Activated CD8-positive, alpha-beta memory T cell treated with anti-CD3 and anti-CD28 coated beads, Interleukin-2, amount 50 U/mL, for 48 hours (primary cell): ENCODE results near the gene OMA1.
"Not testable (repeated sequence)": the region's sequence is repeated elsewhere in the genome, so short reads cannot be mapped to it uniquely, and the experiment has no call there.

Source experiments
- DNase-seq: peaks from one replicate; pipeline ENCODE4 v3.0.0-alpha.2; 2020

The OMA1 gene

GRCh38 chr1:58546520-58547308 is at the start of gene OMA1:
Gene OMA1, minus strand, starts transcription at chr1:58546726. Its CDS starts 7,432 bp downstream, at chr1:58539294.
- peak; percentile 98 for DNase-seq

- no peak for DNase-seq
Observed at GRCh38 chr1:58594546-58594945, 48.0 kb upstream of the OMA1 start.

- DNase-seq = no peak
Observed at GRCh38 chr1:58592522-58593134, 46.1 kb upstream of the OMA1 start.

- DNase-seq = no peak
Observed at GRCh38 chr1:58591806-58592205, 45.3 kb upstream of the OMA1 start.

- no peak for DNase-seq
Observed at GRCh38 chr1:58590019-58590418, 43.5 kb upstream of the OMA1 start.

DNA sequence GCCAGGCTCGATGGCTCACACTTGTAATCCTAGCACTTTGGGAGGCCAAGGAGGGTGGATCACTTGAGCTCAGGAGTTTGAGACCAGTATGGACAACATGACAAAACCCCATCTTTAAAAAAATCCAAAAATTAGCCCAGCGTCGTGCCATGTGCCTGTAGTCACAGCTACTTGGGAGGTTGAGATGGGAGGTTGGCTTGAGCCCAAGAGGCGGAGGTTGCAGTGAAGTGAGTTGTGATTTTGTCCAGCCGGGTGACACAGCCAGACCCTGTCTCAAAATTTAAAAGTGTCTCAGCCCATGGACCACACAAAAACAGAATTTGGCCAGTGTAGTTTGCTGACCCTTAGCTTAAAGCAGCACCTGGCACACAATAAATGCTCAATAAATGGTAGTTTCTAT is 41.9 kb upstream of the OMA1 start:
- DNase-seq = no peak

GRCh38 chr1:58587667-58588066 is 41.1 kb upstream of the OMA1 start:
- no peak for DNase-seq

GRCh38 chr1:58586271-58586670 is 39.7 kb upstream of the OMA1 start:
- no peak for DNase-seq

GRCh38 chr1:58585581-58586151 is 39.1 kb upstream of the OMA1 start:
- DNase-seq = no peak

DNA sequence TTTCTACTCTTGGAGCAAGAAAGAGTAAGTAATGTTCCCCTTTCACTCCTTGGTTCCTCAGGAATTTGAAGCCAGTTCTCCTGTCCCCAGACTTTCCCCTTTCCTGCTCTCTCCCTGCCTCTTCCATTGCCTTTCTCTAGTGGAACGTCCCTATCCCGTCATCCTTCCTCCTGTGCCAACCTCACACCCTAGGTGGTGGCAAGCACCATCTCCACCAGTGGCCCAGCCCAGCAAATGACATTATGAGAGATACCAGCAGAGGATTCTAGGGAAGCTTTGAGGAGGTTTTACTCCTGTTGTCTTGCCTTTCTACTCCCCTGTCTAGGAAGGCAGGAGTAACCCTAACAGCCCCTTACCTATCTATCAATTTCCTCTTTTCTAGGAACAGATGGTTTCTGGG is 38.6 kb upstream of the OMA1 start:
- DNase-seq = no peak

DNA sequence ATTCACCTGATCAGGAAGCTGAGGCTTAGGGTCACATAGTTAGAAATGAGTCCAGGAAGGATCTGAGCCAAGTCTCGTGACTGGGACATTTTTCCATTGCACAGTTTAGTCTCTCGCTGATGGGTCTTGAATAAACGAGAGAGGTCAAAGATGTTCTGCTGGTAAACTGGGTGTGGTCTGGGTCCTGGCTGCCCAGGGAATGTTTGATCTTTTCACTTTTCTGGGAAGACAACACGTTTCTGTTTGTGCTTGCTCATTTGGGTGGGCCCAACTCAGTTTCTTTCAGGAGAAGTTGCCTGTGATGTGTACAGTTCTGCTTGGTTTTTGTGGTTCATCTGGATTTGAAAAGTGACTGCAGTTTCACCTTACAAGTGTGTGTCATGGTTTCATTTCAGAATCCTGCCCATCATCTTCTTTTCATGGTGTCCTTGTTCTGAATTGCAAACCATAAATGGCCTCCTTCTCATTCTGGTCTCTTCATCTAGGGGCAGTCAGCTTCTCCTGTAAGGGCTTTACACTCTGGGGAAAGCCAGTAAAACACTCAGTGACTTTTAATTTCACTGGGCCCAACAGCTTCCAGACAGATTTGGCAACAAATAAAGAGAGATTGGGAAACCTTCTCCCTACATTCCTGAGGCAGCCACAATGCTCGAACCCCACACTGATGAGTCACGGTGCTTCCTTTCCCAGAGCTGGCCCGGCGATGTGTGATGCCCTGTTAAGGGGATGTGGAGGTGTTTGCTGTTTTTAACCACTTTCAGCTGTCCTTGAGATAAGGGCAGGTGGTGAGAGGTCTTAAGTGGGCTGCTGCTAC is 37.8 kb upstream of the OMA1 start:
- DNase-seq = no peak

GRCh38 chr1:58583496-58583895 is 37.0 kb upstream of the OMA1 start:
- no peak for DNase-seq

DNA sequence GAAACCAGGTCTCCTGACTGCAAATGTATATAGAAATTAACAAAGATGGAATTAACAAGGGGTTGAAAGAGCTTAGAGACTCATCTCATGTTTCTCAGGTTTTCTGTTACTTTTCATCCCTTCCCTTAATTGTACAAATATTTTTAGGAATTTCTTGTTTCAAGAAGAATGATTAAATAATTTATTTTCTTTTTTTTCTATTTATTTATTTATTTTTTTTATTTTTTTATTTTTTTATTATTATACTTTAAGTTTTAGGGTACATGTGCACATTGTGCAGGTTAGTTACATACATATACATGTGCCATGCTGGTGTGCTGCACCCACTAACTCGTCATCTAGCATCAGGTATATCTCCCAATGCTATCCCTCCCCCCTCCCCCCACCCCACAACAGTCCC is 35.6 kb upstream of the OMA1 start:
- DNase-seq = not testable (repeated sequence)

DNA sequence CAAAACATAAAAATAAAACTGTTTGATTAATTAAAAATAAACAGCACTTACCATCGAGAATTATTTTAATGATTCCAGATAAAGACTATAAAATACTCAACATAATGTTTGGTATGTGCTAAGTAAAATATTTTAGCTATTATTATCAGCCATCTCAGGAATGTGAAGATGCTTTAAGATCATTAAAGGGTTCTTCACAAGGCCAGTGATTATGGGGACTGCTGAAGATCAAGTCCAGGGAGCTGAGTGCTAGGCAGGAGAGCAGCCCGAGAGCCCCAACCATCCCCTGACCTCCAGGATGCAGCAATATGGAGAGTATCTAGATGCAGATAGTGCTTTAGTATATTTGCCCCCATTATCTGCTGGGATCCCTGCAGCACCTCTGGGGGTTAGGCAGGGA is 35.1 kb upstream of the OMA1 start:
- no peak for DNase-seq

DNA sequence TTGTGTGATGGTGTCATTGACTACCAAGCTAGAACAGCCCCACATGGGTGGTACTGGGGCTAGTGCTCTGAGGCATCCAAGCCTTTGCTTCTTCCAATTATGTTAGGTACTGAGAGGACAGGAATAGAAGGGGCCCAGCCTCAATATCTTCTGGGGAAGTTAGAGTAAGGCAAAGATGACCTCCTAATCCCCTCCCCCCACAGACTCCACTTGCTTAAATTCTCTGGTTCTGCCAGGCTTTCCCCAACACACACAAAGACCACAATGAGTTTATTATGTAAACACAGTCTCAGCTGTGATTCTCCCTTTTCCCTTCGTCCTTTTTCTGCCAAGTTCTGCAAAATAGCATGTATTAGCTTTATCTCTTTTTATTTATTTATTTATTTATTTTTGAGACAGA is 33.7 kb upstream of the OMA1 start:
- DNase-seq = no peak

DNA sequence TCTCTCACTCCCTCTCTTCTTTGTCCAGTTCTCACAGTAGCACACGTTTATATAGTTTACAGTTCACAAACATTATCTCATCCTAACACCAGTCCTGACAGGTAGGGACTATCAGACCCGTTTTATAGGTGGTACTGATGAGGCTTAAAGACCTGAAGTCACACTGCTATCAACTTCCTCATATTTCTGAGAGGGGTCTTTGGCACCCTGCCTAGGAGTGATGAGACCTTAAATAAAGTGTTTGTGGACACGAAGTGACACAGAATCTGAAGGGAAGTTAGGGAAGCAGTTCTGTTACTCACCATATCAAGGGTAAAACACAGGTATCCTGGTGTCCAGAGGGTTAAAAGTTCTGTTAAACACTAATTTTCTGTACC is 31.1 kb upstream of the OMA1 start:
- DNase-seq = no peak

DNA sequence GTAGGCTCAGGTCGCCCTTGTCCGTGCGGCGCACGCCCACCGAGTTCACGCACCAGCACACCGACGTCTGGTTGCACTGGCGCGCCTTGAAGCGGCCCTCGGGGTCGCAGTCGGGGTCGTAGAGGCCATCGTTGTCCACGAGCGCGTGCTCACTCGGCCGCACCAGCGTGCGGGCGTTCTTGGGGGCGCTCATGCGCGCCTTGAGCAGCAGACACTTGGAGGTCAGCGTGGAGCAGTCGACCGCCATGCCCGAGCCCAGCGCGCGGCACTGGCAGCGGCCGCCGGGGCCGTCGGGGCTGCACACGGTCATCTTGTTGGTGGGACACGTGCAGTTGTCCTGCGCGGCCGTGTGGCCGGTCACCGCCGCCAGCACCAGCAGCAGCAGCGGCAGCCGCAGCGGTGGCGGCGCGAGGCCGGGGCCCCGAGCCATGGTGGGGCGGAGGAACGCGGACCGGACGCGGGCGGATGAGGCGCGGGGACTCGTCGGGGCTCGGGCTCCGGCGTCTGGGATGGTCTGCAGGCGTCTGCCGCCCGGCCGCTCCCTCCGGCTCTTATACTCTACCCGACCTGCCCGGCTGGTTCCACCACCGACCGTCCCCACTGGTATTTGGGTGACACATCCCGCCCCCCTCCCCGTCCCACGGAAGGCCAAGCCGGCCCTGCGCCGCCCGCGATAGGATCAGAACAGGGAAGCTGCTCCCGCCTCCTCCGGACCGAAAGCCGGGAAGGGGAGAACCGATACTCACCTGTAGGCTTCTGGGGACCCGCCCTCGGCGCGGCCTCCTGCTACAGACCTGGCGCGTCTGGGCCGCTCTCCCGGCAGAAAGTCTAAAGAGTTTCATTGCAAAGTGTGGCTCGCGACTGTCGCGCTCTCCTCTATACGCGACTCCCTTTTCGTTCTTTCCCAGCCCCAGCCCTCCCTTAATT is 30.5 kb upstream of the OMA1 start, which contains the start of gene TACSTD2:
TACSTD2 (minus strand) TSS at position 526 of the 927 bp plus-strand sequence; CDS start at position 430, 96 bp downstream.
- DNase-seq = no peak

DNA sequence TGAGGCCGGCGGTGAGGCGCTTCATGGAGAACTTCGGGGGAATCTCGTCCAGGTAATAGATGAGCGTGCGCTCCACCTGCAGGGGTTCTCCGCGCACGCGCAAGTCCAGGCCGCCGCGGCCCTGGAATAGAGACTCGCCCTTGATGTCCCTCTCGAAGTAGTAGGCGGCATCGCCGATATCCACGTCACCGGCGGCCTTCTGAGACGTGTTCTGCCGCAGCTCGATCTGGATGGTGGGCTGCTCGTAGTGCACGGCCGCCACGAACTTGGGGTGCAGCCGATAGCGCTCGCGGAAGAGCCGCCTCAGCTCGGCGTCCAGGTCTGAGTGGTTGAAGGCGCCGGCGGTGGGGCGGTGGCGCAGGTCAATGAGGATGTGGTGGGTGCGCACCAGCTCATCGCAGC is 29.8 kb upstream of the OMA1 start:
- peak; percentile 60 for DNase-seq

DNA sequence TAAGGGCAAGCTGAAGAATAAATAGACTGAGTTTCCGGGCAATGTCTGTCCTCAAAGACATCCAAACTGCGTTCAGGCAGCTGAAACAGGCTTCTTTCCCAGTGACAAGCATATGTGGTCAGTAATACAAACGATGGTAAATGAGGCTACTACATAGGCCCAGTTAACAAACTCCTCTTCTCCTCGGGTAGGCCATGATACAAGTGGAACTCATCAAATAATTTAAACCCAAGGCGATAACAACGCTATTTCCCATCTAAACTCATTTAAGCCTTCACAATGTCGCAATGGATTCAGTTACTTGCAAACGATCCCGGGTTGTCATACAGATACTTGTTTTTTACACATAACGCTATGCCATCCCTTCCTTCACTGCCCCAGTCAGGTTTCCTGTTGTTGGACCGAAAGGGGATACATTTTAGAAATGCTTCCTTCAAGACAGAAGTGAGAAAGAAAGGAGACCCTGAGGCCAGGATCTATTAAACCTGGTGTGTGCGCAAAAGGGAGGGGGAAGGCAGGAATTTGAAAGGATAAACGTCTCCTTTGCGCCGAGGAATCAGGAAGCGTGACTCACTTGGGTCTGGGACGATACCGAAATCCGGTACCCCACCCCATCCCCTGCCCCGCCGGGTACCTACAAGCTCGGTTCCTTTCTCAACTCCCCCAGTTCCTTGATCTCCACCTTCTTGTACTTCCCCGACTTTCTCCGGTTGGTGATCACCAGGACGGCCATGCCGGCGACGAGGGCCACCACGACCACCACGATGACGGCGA is 29.2 kb upstream of the OMA1 start:
- no peak for DNase-seq

DNA sequence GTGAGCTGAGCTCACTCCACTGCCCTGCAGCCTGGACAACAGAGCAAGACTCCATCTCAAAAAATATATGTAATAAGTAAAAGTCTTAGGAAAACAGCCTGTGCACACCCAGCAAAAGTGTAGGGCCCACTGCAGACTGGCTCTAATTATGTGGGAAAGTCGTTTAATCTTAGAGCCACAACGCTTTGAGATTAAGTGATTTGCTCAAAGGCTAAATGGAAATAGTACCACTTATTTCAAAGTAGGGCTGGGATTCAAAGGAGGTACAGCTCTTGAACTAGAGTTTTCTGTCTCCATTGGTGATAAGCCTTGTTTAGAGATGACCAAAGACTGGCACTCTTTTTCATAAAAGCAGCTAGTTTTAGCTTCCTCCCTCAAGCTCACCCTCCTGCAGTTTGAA is 28.3 kb upstream of the OMA1 start:
- DNase-seq = no peak
